OCI-LY3 (cell line): ENCODE data around the gene SMG7.

Experiments
- CTCF ChIP-seq: fragments of 200-600, 300-600 bp; sonication (generic); IDR thresholded peaks from 2 replicates; pipeline ENCODE4 v1.5.1; 2014; ENCODE audit warnings: antibody characterized with exemption, low read length, low read depth
- EZH2phosphoT487 ChIP-seq: fragments of 200-600 bp; shearing (Covaris generic); IDR thresholded peaks from 2 replicates; pipeline ENCODE4 v1.6.1; 2018; ENCODE audit warnings: antibody characterized with exemption, mixed run types, low read depth

- no peak for TF ChIP-seq CTCF
- TF ChIP-seq EZH2phosphoT487, result no peak
These were observed 127.8 kb downstream of the SMG7 start for GRCh38 chr1:183600136-183600535.
